NOMO-1 treated with DMSO at 0.1 percent for 48 hours (cell line): Measurements from ENCODE around the gene SUPT5H.

Experiments used
- DNase-seq: peaks from one replicate; lab custom pipeline; 2025; ENCODE audit not compliant: unreplicated experiment; lab: John Stamatoyannopoulos, UW

SUPT5H gene

GRCh38 chr19:39518975-39519374, 73.6 kb downstream of the SUPT5H start:
- no peak for DNase-seq

DNA sequence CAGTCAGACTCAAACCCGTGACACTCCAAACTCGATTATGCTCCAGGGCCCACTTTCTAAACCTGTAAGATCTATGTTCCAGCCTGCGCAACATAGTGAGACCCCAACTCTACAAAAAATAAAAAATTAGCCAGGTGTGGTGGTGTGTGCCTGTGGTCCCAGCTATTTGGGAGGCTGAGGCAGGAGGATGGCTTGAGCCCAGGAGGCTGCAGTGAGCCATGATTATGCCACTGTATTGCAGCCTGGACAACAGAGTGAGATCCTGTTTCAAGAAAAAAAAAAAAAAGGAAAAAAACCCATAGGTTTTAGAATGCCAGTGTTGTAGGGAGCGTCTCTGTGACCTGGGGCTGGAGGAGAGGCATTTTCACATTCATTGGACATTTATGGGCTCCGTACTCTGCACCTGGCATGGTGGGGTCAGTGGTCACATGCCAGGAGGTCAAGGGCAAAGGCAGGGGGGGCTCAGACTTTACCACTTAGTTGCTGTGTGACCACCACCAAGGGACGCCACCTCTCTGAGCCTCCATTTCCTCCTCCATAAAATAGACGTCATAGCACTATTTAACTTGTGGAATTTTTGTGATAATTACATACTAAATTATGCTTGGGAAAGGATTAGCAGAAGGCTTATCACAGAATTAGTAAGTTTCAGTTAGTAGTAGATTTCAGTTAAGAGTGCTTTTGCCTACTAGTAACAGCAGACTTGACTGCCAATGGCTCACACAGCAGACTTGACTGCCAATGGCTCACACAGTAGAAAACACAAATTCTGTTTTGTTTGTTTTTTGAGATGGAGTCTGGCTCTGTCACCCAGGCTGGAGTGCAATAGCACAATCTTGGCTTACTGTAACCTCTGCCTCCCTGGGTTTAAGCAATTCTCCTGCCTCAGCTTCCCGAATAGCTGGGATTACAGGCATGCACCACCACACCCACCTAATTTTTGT, 75.4 kb downstream of the SUPT5H start:
- DNase-seq: no peak

DNA sequence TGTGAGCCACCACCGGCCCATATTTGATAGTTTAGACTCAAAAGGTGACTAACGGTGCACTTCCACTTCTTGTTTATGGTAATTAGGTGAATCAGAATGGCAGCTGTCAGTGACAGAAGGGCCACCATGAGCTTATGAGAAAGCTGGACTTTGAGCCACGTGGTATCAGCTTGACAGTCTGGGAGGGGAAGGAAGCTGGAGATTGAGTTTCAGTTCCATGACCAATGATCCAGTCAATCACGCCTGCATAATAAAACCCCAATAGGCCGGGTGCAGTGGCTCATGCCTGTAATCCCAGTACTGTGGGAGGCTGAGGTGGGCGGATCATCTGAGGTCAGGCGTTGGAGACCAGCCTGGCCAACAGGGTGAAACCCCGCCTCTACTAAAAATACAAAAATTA, 79.1 kb downstream of the SUPT5H start:
- peak; percentile 6 for DNase-seq

DNA sequence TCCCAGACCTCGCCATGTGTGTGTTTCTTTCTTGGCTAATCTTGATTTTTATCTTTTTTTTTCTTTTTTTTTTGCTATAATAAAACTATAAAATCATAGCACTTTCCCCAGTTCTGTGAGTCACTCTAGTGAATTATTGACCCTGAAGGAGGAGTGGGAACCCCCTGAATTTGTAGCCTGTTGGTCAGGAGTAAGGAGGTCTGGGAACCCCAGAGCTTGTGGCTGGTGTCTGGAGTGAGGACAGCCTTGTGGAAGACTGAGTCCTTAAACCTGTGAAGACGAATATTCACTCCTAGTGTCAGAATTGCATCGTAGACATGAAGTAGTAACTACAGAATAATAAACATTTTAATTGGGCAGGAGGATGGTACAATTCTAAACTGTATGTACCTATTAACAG, 79.8 kb downstream of the SUPT5H start:
- DNase-seq: no peak
